Activated CD4-positive, CD25-positive, alpha-beta regulatory T cell treated with anti-CD3 and anti-CD28 coated beads, Interleukin-2, amount 50 U/mL, for 24 hours (primary cell): ENCODE measurements around the gene PIK3C2B.

Experiments
- ATAC-seq, 2 donors: fragments of 150-1000 bp; cut with Tn5 transposase; one replicate each; pipeline ENCODE4 v1.10.0; 2021; ENCODE audit warnings: mild to moderate bottlenecking in 1 of 2, moderate library complexity in 1 of 2

The PIK3C2B gene

GRCh38 chr1:204477036-204477740 lies 17.4 kb downstream of the PIK3C2B start:
- no peak for ATAC-seq

GRCh38 chr1:204476563-204476962 lies 18.0 kb downstream of the PIK3C2B start:
- no peak for ATAC-seq

GRCh38 chr1:204475656-204476432 lies 18.8 kb downstream of the PIK3C2B start:
- ATAC-seq = no peak

GRCh38 chr1:204473400-204473965 lies 21.1 kb downstream of the PIK3C2B start:
- no peak for ATAC-seq

GRCh38 chr1:204472660-204473059 lies 21.9 kb downstream of the PIK3C2B start:
- peak in 1 of 2 donors; percentile 30 for ATAC-seq

- ATAC-seq = no peak
These were observed 22.9 kb downstream of the PIK3C2B start for GRCh38 chr1:204471687-204472086.

GRCh38 chr1:204469304-204469703 lies 25.3 kb downstream of the PIK3C2B start:
- no peak for ATAC-seq

GRCh38 chr1:204468766-204469302 lies 25.8 kb downstream of the PIK3C2B start:
- no peak for ATAC-seq

GRCh38 chr1:204468206-204468605 lies 26.4 kb downstream of the PIK3C2B start:
- ATAC-seq = no peak

GRCh38 chr1:204466416-204467405 lies 27.9 kb downstream of the PIK3C2B start:
- no peak for ATAC-seq

GRCh38 chr1:204465546-204466415 lies 28.8 kb downstream of the PIK3C2B start:
- no peak for ATAC-seq

- peak; percentile 15 to 19 for ATAC-seq
These were observed 29.9 kb downstream of the PIK3C2B start for GRCh38 chr1:204464701-204465100.

- peak; percentile 20 to 45 for ATAC-seq
These were observed 30.4 kb downstream of the PIK3C2B start for GRCh38 chr1:204464187-204464631.

- ATAC-seq = no peak
These were observed 31.2 kb downstream of the PIK3C2B start for GRCh38 chr1:204463125-204464060.

- ATAC-seq = no peak
These were observed 32.4 kb downstream of the PIK3C2B start for GRCh38 chr1:204462229-204462561.

GRCh38 chr1:204461331-204462228 lies 33.0 kb downstream of the PIK3C2B start:
- peak in 1 of 2 donors; percentile 30 for ATAC-seq

GRCh38 chr1:204460346-204460745 lies 34.3 kb downstream of the PIK3C2B start:
- no peak for ATAC-seq

GRCh38 chr1:204459706-204460105 lies 34.9 kb downstream of the PIK3C2B start:
- no peak for ATAC-seq

- ATAC-seq = no peak
These were observed 36.9 kb downstream of the PIK3C2B start for GRCh38 chr1:204457666-204458065.
